ENCODE results near the gene LRRFIP1. TPM values are rescaled to one million over a fixed set of nuclear protein-coding genes. Genes with fewer than 3 reads are reported as not detected.

Gene LRRFIP1, protein sequence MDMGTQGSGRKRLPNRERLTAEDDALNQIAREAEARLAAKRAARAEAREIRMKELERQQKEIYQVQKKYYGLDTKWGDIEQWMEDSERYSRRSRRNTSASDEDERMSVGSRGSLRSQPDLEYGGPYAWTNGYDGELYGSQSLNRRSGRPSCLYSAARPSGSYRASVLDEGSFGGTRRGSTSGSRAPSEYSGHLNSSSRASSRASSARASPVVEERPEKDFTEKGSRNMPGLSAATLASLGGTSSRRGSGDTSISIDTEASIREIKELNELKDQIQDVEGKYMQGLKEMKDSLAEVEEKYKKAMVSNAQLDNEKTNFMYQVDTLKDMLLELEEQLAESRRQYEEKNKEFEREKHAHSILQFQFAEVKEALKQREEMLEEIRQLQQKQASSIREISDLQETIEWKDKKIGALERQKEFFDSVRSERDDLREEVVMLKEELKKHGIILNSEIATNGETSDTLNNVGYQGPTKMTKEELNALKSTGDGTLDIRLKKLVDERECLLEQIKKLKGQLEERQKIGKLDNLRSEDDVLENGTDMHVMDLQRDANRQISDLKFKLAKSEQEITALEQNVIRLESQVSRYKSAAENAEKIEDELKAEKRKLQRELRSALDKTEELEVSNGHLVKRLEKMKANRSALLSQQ
- 157 TPM for total RNA-seq
- long read RNA-seq, transcript LRRFIP1-202 (8 exons, 3,709 nt) = minor isoform, 8 of 288 reads
- long read RNA-seq, transcript LRRFIP1-203 (24 exons, 2,775 nt) = major isoform, 44 of 288 reads
- long read RNA-seq, partial matches to known transcripts = 58 of 288 reads
- long read RNA-seq, other reads (novel, unspliced or antisense) = 178 of 288 reads

DNA sequence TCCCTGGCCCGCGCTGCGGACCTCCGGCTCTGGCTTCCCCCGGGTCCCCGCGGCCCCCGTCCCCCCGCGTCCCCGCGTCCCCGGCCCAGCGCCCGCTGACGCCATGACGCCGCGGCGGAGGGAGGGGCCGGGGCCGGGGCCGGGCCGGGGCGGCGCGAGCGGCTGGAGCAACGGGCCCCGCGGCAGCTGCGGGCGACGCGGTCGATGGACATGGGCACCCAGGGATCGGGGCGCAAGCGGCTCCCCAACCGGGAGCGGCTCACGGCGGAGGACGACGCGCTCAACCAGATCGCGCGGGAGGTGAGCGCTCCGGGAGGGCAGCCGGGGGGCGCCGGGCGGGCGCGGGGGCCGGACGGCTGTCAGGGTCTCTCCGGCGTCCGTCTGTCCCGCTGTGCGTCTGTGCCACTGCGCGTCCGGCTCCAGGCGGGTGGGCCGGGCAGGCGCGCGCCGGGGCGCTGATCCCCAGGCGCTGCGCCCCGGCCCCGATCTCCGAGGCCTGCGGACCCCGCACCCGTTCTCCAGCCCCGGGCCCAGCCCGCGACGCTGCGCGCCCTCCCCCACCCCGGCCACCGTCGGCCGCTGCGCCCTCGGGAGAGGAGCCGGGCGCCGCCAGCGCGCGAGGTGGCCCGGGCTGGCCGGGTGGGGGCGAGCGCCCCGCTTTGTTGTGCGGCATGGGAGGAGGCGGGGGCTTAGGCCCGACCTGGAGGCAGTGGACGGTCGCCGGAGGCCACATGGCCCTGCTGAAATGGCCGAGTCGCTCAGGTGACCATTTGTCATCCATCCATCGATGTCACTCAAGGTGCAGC lies at the start of gene LRRFIP1:
LRRFIP1 (plus strand) TSS at position 147 of the 806 bp plus-strand sequence; CDS start at position 205, 58 bp downstream.
- intact Hi-C loops (cut with DNase I) = loop anchor here (5.0 kb wide), 1 partner anchor 35 kb away; no protein-coding TSS in a partner anchor
- DNase-seq (ENCODE audit: low spot score) = no peak

DNA sequence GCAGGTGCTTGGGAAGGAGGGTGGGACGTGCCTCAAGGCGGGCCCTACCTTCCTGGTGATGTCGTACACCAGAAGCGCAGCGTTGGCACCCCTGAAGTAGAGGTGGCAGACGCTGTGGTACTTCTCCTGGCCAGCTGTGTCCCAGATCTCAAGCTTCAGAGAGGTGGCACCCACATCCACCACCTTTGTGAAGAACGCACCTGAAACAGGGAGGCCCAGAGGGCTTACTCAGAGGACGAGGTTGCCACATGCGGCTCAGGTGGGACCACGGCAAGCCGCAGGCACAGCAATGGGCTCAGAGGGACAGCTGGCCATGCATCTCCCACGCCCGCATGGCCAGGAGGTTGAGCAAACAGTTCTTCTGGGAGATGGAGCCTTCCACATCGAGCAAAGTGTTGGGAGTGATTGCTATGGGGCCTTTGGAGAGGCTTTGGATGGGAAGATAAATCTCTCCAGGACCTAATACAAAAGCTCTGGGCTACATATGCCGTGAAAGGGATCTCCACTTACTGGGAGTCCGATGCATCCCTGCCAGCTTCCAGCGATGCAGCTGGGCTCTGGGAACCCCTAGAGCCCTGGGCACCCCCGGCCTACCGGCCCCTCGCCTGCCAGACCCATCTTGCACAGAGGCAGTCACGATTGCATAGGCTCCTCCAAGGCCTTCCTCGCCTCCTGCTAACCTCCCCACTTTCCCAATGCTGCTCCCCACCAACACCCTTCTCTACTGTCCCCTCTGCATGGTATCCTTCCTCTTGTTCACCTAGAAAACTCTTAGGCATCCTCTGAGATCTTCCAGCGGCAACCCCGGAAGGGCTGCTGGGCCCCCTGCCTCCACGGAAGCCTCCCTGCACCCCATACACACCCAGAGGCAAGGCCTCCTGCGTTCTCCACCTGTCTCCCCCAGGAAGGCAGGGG lies 49.2 kb upstream of the LRRFIP1 start:
- DNase-seq (ENCODE audit: low spot score) = no peak
- intact Hi-C loops (cut with DNase I) = no loop called here

DNA sequence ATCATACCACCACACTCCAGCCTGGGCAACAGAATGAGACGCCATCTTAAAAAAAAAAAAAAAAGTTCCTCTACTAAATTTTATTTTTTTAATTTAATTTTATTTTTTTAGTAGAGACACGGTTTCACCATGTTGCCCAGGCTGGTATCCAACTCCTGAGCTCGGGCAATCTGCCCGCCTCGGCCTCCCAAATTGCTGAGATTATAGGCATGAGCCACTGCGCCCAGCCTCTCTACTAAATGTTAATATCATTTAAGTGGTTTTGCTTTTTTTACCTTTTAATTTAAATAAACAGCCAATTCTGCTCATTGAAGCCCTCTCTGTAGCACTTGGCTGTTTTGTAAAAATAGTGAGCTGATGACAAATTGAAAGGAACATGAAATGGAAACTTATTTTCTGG lies 46.1 kb upstream of the LRRFIP1 start:
- intact Hi-C loops (cut with DNase I) = loop anchor here (1.0 kb wide), 1 partner anchor 164 kb away; no protein-coding TSS in a partner anchor

DNA sequence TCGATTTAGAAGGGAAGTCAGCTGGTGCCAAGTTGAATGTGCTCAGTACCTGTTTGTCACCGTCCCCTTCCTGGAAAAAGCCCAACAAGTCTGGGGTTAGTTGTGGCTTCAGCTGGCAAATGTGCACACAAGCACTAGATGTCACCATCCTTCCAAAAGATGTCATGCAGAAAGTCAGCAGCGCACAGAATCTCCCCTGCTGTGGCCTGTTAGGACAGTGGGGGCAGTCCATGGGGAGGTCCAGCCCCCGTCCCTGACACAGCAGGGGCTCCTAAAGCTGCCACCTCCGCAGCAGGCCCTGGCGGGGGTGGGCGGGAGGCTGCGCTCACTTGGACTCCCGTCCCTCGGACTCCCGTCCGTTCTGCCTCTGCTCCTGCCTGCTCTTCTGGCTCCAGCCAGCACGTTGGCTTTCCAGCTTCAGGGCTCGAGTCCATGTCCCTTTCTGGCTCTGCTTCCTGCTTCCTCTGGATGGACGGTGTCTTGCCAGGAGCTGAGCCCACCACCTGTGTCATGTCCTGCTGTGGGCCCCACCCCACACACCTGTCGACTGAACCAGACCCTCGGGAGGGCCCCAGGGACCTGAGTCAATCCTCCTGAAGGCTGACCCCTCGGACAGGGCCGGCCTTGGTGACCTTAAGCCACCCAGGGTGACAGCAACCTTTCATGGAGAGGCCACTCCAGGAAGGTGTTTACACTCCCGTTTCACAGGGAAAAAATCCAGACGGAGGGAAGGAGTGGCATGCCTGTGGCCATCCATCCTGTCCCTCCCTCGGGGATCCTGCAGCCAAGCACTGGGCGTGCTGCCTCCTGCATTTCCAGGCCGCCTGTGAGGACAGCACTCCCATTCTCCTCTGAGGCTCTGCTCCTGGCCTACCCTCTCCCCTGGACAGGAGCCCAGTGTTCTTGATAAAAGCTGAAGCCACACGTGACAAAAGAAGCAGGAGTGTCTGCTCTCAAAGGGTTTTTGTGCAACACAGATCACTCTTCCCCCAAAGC lies 45.3 kb upstream of the LRRFIP1 start:
- DNase-seq (ENCODE audit: low spot score) = peak; percentile 87
- intact Hi-C loops (cut with DNase I) = loop anchor here (1.0 kb wide), 1 partner anchor 163 kb away; no protein-coding TSS in a partner anchor

More for the DNA sequence above, 46.1 kb upstream of the LRRFIP1 start:
- DNase-seq (ENCODE audit: low spot score) = no peak

DNA sequence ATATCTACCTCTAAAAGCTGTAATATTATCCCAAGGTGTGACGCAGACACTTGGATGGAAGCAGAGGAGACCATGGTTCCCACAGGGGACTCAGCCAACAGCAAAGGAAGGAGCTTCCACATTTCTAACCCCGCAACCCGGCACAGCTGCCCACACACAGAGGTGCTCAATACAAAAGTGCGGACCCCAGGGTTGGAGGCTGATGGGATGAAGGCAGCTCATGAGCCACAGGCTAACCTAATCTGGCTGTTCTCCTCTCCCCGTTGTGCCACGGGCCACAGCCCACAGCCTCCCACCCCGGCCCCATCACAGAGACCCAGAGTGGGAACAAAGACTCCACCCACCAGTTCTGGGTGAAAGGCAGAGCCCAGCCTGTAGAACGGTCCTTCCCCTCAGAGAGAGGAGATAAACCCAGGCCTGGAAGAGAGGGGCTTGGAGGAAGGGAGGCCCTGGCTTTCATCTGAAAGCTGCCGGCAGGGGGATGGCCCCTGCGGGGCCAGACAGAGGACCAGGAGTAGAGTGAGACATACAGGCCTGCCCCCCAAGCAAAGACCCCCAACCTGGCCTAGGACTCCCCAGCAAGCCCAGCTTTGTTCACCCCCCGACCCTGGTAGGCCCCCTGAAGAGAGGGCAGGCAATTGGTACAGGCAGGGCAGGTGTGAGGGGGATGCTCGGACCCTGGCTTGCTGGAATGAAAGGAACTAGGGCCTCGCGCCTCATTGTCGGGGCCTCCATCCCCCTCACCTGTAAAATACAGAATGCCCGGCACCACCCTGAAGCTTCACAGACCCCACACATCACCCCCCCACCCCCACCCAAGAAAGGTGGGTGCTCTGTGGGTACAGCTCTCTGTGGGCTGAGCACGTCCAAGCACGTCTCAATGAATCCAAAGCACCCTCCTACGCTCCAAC lies 43.7 kb upstream of the LRRFIP1 start:
- DNase-seq (ENCODE audit: low spot score) = no peak
- intact Hi-C loops (cut with DNase I) = no loop called here

DNA sequence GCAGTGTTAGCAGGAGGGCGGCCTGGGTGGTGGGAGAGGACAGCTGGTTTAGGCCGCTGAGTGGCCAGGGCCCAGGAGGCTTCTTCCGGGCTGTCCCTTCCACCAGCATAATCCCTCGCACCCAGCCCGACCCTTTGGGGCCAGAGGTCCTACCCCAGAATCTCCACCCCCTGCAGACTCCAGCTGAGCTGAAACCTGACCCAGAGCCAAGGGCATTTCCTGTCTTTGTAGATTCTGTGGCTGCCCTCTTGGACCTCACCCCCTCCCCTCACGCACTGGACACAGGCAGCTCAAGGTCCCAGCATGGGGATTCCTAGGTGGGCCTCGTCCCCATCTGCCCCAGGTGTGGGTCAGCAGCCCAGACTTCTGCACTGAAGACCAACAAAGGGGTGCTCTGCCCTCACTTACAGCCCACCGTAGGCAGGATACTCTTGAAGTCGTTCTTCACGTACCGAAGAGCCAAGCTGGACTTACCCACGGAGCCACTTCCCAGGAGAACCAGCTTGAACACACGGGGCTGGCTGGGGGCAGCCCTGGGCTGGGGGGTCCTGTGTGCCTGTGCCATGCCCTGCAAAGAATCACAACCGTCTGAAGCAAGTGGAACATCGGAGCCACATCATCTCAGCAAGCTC lies 41.7 kb upstream of the LRRFIP1 start:
- intact Hi-C loops (cut with DNase I) = no loop called here
- no peak for DNase-seq (ENCODE audit: low spot score)

DNA sequence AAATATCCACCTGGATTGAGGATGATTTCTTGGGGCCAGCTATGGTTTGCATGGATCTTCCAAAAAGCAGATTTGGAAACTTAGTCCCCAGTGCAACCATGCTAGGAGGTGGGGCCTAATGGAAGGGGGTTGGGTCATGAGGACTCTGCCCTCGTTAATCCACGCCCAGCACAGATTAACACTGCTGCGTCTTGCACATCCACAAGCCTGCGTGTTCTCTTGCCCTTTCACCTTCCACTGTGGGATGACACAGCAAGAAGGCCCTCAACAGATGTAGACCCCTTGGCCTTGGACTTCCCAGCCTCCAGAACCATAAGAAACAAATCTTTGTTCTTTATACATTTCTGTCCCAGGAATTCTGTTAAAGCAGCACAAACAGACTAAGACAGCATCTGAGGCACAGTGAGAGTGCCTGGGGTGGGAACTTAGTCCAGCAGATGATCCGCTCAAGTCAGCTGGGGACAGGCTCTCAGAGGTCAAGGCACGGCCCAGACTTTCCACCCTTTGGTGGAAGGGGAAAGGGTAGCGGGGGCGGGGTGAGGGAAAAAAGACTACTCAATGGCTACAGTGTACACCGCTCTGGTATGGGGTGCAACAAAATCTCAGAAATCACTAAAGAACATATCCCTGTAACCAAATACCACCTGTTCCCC lies 39.2 kb upstream of the LRRFIP1 start:
- intact Hi-C loops (cut with DNase I) = no loop called here
- no peak for DNase-seq (ENCODE audit: low spot score)

DNA sequence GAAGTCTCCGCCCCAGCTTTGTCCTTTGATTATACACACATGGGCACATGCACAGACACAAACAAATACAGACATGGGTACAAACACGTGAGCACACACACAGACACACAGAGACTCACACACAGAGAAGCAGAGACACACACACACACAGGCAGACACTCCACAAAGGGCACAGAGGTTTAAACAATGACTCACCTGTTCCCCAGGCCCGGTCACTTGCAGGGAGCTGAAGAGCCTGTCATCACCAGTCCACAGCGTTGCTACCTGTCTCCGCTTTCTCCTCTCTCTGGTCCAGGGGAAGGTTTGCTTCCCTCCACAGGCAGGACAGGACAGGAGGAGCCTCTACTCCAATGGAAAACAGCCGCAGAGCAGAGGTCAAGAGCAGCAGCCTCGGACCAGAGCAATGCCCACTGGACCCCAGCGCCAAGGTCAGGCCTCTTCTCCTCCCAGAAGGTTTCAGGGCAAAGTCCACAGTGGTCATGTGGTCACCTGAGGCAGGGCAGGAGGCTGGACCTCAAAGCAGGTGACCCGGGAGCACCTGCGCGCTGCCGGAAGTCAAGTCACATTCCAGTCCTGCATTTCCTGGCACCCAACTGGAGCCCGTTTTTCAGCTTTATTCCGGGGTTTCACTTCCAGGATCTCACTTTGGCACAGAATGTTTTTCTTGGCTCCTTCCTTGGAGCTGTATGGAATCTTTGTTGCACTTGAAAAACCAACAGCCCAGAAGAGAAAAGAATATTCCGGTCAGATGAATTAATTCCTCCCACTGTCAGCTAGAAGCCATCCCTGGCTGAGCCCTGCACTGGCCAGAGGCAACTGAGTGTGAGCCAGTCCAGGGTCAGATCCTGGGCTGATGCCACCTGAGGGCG lies 36.9 kb upstream of the LRRFIP1 start, which contains the start of gene RAB17:
RAB17 (minus strand) TSS at position 463 of the 869 bp plus-strand sequence. CDS start 4,580 bp downstream, outside the sequence.
- no peak for DNase-seq (ENCODE audit: low spot score)
- intact Hi-C loops (cut with DNase I) = no loop called here

DNA sequence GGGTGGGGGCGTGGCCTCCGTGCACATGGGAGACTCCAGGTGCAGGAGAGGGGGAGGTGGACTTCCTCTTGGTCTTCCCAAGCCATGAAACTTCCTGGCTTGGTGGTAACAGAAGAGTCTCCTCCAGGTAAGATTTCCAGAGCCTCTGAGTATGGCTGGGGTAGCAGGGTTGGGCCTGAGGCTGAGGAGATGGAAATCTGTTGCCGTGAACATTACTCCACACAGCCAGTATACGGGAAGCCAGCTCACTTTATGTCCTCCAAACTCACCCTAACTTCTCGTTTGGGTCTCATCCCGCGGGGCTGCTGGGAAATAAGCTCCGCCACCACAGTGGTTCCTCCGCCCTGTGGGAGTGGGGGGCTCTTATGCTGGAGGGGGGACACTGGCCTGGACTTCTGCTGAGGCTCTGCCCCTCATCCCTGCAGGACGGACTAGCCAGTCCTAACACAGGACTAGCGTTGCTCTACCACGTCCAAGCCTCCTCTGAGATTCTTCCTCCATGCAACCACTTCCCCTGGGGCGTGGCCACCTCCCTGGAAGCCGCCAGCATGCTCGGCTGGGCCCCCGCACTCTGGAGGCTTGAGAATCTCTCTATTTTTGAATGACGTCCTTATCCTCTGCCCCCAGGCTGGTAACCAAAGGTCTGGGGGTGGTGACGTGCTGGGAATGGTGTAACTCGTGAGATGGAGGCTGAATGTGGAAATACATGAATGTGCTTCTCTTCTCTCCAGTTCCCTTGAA lies 36.1 kb upstream of the LRRFIP1 start:
- intact Hi-C loops (cut with DNase I) = no loop called here
- DNase-seq (ENCODE audit: low spot score) = no peak

DNA sequence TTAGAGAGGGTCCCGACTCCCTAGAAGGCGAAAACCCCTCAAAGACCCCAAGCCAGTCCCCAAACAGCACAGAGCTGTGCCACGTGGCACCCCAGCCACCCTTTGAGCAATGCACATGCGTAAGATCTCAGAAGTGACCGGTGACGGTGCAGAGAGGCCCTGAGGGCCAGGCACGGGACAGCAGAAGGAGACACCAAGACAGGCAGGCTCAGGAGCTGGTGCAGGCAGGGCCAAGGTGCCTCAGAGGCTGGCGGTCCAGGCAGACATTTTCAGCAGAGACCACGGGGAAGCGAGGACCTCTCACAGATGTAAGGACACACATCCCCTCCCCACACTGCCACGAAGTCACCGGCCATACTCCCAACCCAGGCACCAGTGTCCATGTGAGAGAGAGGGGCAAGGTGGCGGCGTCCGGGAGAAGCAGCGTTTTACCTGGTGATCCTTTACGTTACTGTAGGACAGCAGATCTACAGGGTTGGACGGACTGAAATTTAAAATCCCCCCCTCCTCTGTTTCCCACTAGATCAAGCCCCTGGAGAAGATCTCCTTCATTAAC lies 34.9 kb upstream of the LRRFIP1 start:
- intact Hi-C loops (cut with DNase I) = no loop called here
- DNase-seq (ENCODE audit: low spot score) = no peak

DNA sequence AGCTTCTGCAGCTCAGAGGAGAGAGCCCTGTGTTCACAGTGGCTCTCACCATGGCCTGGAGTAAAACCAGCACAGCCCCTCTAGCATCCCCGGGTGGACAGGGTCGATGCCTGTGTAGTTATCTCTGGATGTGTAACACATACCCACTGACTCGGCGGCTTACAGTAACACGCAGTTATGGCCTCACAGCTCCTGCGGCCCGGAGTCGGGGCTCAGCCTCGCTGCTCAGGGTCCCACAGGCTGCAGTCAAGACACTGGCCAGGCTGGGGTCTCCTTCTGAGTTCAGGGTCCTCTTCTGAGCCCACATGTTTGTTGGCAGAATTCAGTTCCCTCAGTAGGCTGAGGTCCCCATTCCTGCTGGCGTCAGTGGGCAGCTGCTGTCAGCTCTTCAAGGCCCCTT lies 34.4 kb upstream of the LRRFIP1 start:
- intact Hi-C loops (cut with DNase I) = no loop called here
- no peak for DNase-seq (ENCODE audit: low spot score)

DNA sequence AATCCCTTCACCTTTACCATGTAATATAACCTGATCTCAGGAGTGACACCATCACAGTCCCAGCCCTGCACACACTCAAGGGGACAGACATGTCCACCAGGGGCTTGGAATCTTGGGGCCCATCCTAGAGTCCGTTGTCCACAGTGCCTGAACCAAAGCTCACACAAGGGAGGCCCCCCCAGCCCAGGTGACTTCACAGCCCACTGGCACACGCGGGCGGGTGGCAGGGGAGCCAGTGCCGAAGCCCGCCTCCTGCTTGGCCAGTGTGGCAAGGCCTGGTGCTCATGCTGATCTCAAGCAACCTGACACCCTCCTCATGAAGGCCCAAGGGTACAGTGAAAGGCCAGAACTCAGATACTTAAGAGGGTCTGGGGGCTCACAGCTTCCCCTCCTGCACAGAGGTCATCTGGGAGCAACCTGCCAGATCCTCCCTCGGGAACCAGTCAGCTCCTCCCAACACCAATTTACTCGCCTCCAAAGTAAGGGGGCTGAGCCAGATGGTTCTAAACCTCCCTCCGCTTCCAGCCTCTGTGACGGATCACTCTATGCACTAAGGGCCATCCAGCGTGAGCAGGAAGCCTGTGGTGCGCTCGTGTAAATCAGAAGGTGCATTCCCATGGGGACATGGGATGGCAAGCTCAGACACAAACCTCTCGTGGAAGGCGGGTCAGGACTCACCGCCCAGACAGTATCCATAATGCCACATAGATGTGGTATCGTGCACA lies 33.6 kb upstream of the LRRFIP1 start:
- intact Hi-C loops (cut with DNase I) = no loop called here
- no peak for DNase-seq (ENCODE audit: low spot score)

DNA sequence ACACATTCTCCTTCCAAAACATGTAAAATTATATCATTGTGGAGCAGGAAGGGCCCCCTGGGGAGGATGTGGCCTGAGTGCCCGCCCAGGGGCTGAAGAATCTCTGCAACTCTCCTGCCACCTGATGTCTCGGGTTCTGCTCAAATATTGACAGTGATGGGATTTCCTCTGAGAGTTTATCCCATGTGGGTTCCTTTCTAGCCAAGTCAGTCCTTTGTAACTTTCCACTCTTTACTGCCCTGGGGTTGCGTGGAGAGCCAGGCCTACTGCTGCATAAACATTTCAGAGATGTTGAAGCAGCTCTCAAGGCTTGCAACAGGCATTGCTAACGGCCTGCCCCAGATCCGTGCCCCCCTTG lies 32.9 kb upstream of the LRRFIP1 start:
- no peak for DNase-seq (ENCODE audit: low spot score)
- intact Hi-C loops (cut with DNase I) = no loop called here

Data from cardiac septum (tissue), 1 donor.